B cell (primary cell): Measurements from ENCODE around the gene CLN6. TPM values are rescaled to one million over a fixed set of nuclear protein-coding genes. Genes with fewer than 3 reads are reported as not detected.
"Not testable (repeated sequence)": the region's sequence is repeated elsewhere in the genome, so short reads cannot be mapped to it uniquely, and the experiment has no call there.

Source experiments
- ATAC-seq: fragments of 200-7000 bp; cut with Tn5 transposase; one replicate; pipeline ENCODE4 v1.10.0; 2021; ENCODE audit warnings: low read depth, mild to moderate bottlenecking, moderate number of reproducible peaks, moderate library complexity
- CTCF ChIA-PET: fragments of 350-600 bp; sonication (Branson Sonifier 250); formaldehyde crosslinking; loops from one replicate; lab custom pipeline; 2021; ENCODE audit warnings: antibody characterized with exemption, inconsistent platforms; lab: Charles Lee
- POLR2A ChIA-PET: fragments of 350-600 bp; sonication (Branson Sonifier 250); formaldehyde crosslinking; loops from one replicate; lab custom pipeline; 2021; ENCODE audit warnings: antibody characterized with exemption; lab: Charles Lee
- DNase-seq: peaks from one replicate; pipeline ENCODE4 v3.0.0; 2013
- H2AFZ ChIP-seq: 2 replicates; pipeline ENCODE4 v1.6.1; 2012; ENCODE audit warnings: mild to moderate bottlenecking, low read depth, low read length; ENCODE audit not compliant: insufficient read depth, poor library complexity, severe bottlenecking
- H3K27ac ChIP-seq, 2 donors: 1 replicate in 1 of 2; 2 replicates in 1 of 2; pipeline ENCODE4 v1.5.1; 2012 to 2013; ENCODE audit warnings: low read length in 2 of 2, mild to moderate bottlenecking in 2 of 2, moderate library complexity in 1 of 2
- H3K27me3 ChIP-seq, 4 experiments: fragments of 200-600 bp in 1 of 4; sonication (generic) in 1 of 4; replicated peaks in 1 of 4; 1 replicate in 2 of 4; 2 replicates in 2 of 4; pipeline versions ENCODE4 v1.6.1 to v1.7.0; 2013 to 2016; ENCODE audit warnings: low read length in 3 of 4, mild to moderate bottlenecking in 2 of 4, mixed read lengths in 1 of 4, moderate library complexity in 1 of 4; ENCODE audit not compliant: insufficient read depth in 4 of 4, control insufficient read depth in 3 of 4; ENCODE audit errors: control extremely low read depth in 1 of 4
- H3K36me3 ChIP-seq, 2 experiments: replicated peaks in 1 of 2; 1 replicate in 1 of 2; 2 replicates in 1 of 2; pipeline versions ENCODE4 v1.6.1 to v1.7.1; 2013; ENCODE audit warnings: low read length in 1 of 2; ENCODE audit not compliant: insufficient read depth in 2 of 2, control insufficient read depth in 1 of 2; ENCODE audit errors: control extremely low read depth in 1 of 2, extremely low read depth in 1 of 2
- H3K4me1 ChIP-seq, 2 donors: fragments of 200-600 bp in 1 of 2; sonication (generic) in 1 of 2; 1 replicate in 1 of 2; 2 replicates in 1 of 2; pipeline versions ENCODE4 v1.5.1 to v1.6.1; 2013 to 2017; ENCODE audit warnings: low read length in 2 of 2; ENCODE audit not compliant: control insufficient read depth in 2 of 2, insufficient read depth in 2 of 2
- H3K4me2 ChIP-seq: replicated peaks from 2 replicates; pipeline ENCODE3; 2012; ENCODE audit warnings: mild to moderate bottlenecking, low read depth, low read length; ENCODE audit not compliant: poor library complexity, severe bottlenecking
- H3K4me3 ChIP-seq, 5 experiments: fragments of 200-600 bp in 1 of 5; sonication (generic) in 1 of 5; 1 replicate in 3 of 5; 2 replicates in 2 of 5; pipeline versions ENCODE4 v1.5.1 to v1.7.0; 2011 to 2016; ENCODE audit warnings: low read length in 4 of 5, mild to moderate bottlenecking in 4 of 5, low read depth in 2 of 5, control low read depth in 1 of 5, moderate library complexity in 1 of 5; ENCODE audit not compliant: insufficient read depth in 1 of 5; ENCODE audit errors: control extremely low read depth in 1 of 5, extremely low read depth in 1 of 5
- H3K79me2 ChIP-seq: fragments of 200-600 bp; sonication (generic); one replicate; pipeline ENCODE4 v1.6.0; 2016; ENCODE audit warnings: low read length; ENCODE audit not compliant: control insufficient read depth, insufficient read depth
- H3K9ac ChIP-seq: fragments of 200-600 bp; sonication (generic); 2 replicates; pipeline ENCODE4 v1.6.1; 2017; ENCODE audit warnings: mild to moderate bottlenecking, low read length, moderate library complexity
- H3K9me3 ChIP-seq, 3 donors: one replicate each; pipeline versions ENCODE4 v1.6.1 to v1.7.1; 2013; ENCODE audit warnings: low read length in 2 of 3; ENCODE audit not compliant: control insufficient read depth in 2 of 3, insufficient read depth in 1 of 3; ENCODE audit errors: control extremely low read depth in 1 of 3
- H4K20me1 ChIP-seq: 2 replicates; pipeline ENCODE4 v1.6.0; 2012; ENCODE audit warnings: mild to moderate bottlenecking, low read length; ENCODE audit not compliant: insufficient read depth, control insufficient read depth, poor library complexity, severe bottlenecking
- H3K27ac Mint-ChIP-seq: one replicate; pipeline ENCODE4 v1.8.0; 2021; ENCODE audit warnings: mixed read lengths
- H3K27me3 Mint-ChIP-seq: one replicate; pipeline ENCODE4 v1.8.0; 2021; ENCODE audit warnings: mixed read lengths
- H3K4me1 Mint-ChIP-seq: one replicate; pipeline ENCODE4 v1.8.0; 2021; ENCODE audit warnings: mixed read lengths
- H3K4me3 Mint-ChIP-seq: one replicate; pipeline ENCODE4 v1.8.0; 2021; ENCODE audit warnings: mixed read lengths
- H3K9me3 Mint-ChIP-seq: one replicate; pipeline ENCODE4 v1.8.0; 2022; ENCODE audit warnings: mixed read lengths; ENCODE audit not compliant: insufficient read depth
- CTCF ChIP-seq: fragments of 200-600 bp; IDR thresholded peaks from one replicate; pipeline ENCODE4 v1.8.0; 2022; ENCODE audit warnings: antibody characterized with exemption, mild to moderate bottlenecking
- EZH2 ChIP-seq: IDR thresholded peaks from 2 replicates; pipeline ENCODE4 v1.6.1; 2012; ENCODE audit warnings: borderline replicate concordance, low read depth, mild to moderate bottlenecking, moderate library complexity, low read length; ENCODE audit not compliant: insufficient read depth, poor library complexity, severe bottlenecking
- WGBS: methylation state at CpG from one replicate; pipeline ENCODE4 v1.1.5; 2013; ENCODE audit warnings: missing lambda C conversion rate; ENCODE audit not compliant: insufficient coverage; 5-methylcytosine and 5-hydroxymethylcytosine counted together
- intact Hi-C: fragments of 100-400 bp; cut with micrococcal nuclease; formaldehyde crosslinking; loops from one replicate; pipeline ENCODE4 v1.10.0; 2022
- polyA plus RNA-seq: library from polyadenylated mRNA; depleted of rRNA; stranded (reverse); fragments of >200 nt; gene quantifications from 2 replicates; pipeline ENCODE4 v1.2.3, GENCODE V29; 2012
- total RNA-seq, 2 donors: library from RNA; stranded (reverse); fragments of 120-200 nt in 1 of 2; gene quantifications; 1 replicate in 1 of 2; 2 replicates in 1 of 2; pipeline versions ENCODE4 v1.2.3 to v1.2.4, GENCODE V29; 2013 to 2022

CLN6 gene
- total and polyA plus RNA-seq, 2 donors (not counting 1 experiment from before 2014, with no cell fraction given): 22.8 TPM

GRCh38 chr15:68239025-68239424 lies 9.5 kb upstream of the CLN6 start:
- Histone ChIP-seq H3K27ac (no peak overlapping the region), H4K20me1 (no peaks in the 10 kb centered on the region), H3K9me3 (peaks cover 0 to 14% (median 10%) of the 10 kb centered on the region in 3 donors), H3K27me3 (no peaks in the 10 kb centered on the region), H3K4me3 (no peak overlapping the region), H3K9ac (no peak overlapping the region), H3K79me2 (no peaks in the 10 kb centered on the region), H3K36me3 (no peaks in the 10 kb centered on the region), H2AFZ (no peak overlapping the region), H3K4me1 (no peaks in the 10 kb centered on the region), H3K4me2 (no peak overlapping the region)
- TF ChIP-seq EZH2: no peak
- TF ChIP-seq CTCF: no peak
- Mint-ChIP-seq H3K4me1 (no peaks in the 10 kb centered on the region), H3K9me3 (peaks cover 2% of the 10 kb centered on the region), H3K4me3 (no peak overlapping the region), H3K27ac (no peak overlapping the region), H3K27me3 (peaks cover 4% of the 10 kb centered on the region)
- ATAC-seq: no peak
- no peak for DNase-seq
- POLR2A ChIA-PET: no interaction called here
- intact Hi-C loops: no loop called here
- CTCF ChIA-PET: interaction anchor here (0.6 kb wide), 1 partner anchor 11 kb away, joined by 3 read pairs; no protein-coding TSS in a partner anchor

- no peak overlapping the region for H3K27ac Mint-ChIP-seq
- peaks cover 0 to 2% (median 0%) of the 10 kb centered on the region in 4 experiments for H3K27me3 ChIP-seq
- H3K27me3 Mint-ChIP-seq: peaks cover 4% of the 10 kb centered on the region
- ATAC-seq: no peak
- intact Hi-C loops: no loop called here
- CTCF ChIA-PET: interaction anchor here (1.2 kb wide), 1 partner anchor 18 kb away, joined by 4 read pairs; no protein-coding TSS in a partner anchor
- peaks cover 12% of the 10 kb centered on the region for H3K4me1 Mint-ChIP-seq
- POLR2A ChIA-PET: no interaction called here
- H3K4me3 ChIP-seq: no peak overlapping the region
- TF ChIP-seq EZH2: no peak
- TF ChIP-seq CTCF: no peak
- H3K27ac ChIP-seq: no peak overlapping the region
- H3K9me3 ChIP-seq: no peaks in the 10 kb centered on the region
- 100% methylated on average over 2 of the region's 4 CpGs for WGBS
- no peak overlapping the region for H3K4me2 ChIP-seq
- no peak overlapping the region for H3K4me3 Mint-ChIP-seq
- no peaks in the 10 kb centered on the region for H4K20me1 ChIP-seq
- H3K79me2 ChIP-seq: peaks cover 15% of the 10 kb centered on the region
- no peaks in the 10 kb centered on the region for H3K9me3 Mint-ChIP-seq
- DNase-seq: no peak
- H2AFZ ChIP-seq: no peak overlapping the region
- H3K36me3 ChIP-seq: no peaks in the 10 kb centered on the region
- H3K9ac ChIP-seq: no peak overlapping the region
- H3K4me1 ChIP-seq: peaks cover 4 to 14% of the 10 kb centered on the region in 2 donors
Measured at GRCh38 chr15:68235022-68235421, 5.5 kb upstream of the CLN6 start.

GRCh38 chr15:68234520-68234919 lies 5.0 kb upstream of the CLN6 start:
- H3K4me2 ChIP-seq, POLR2A ChIA-PET: not testable (repeated sequence)
- WGBS: 98% methylated on average over 6 of the region's 9 CpGs

More at GRCh38 chr15:68234520-68234919, 5.0 kb upstream of the CLN6 start:
- H3K27me3 Mint-ChIP-seq, H3K4me3 Mint-ChIP-seq, ATAC-seq, H3K27ac ChIP-seq, H3K36me3 ChIP-seq, H3K27me3 ChIP-seq, H3K27ac Mint-ChIP-seq, H4K20me1 ChIP-seq, H2AFZ ChIP-seq, DNase-seq, H3K4me3 ChIP-seq, H3K9ac ChIP-seq, H3K9me3 ChIP-seq, H3K9me3 Mint-ChIP-seq, intact Hi-C loops: not testable (repeated sequence)
- Histone ChIP-seq H3K79me2 (peaks cover 19% of the 10 kb centered on the region), H3K4me1 (peaks cover 5 to 17% of the 10 kb centered on the region in 2 donors)
- H3K4me1 Mint-ChIP-seq: peaks cover 16% of the 10 kb centered on the region
- CTCF ChIA-PET: interaction anchor here (1.2 kb wide), 1 partner anchor 18 kb away, joined by 4 read pairs; no protein-coding TSS in a partner anchor
